K562 (cell line): ENCODE measurements around the gene SPI1. TPM values are rescaled to one million over a fixed set of nuclear protein-coding genes. Genes with fewer than 3 reads are reported as not detected.
A peak's percentile ranks its signal among the peaks of the same experiment; 100 is the strongest.

ENCODE experiments used
- ATAC-seq: fragments of 200-7000 bp; cut with Tn5 transposase; 3 replicates; pipeline ENCODE4 v1.9.1; 2020; ENCODE audit warnings: moderate library complexity
- BruUV-seq: library from RNA; stranded (reverse); fragments of 400-500 nt; replicated peaks from 2 replicates; lab custom pipeline; 2021; lab: Mats Ljungman, UMichigan
- CTCF ChIA-PET: fragments of 300-600 bp; formaldehyde crosslinking; extraction: SDS; loops from one replicate; lab custom pipeline; 2021; ENCODE audit warnings: low intra/inter-chr PET ratio; lab: Yijun Ruan, JAX
- POLR2A ChIA-PET: fragments of 300-600, 350-650 bp; sonication (Branson Sonifier 250); formaldehyde crosslinking; extraction: SDS; loops from one replicate; lab custom pipeline; 2021; ENCODE audit warnings: antibody characterized with exemption, inconsistent platforms; lab: Yijun Ruan, JAX
- DNase-seq, 4 experiments: peaks; one replicate each; pipeline versions ENCODE4 v3.0.0 to v3.0.0-alpha.2; 2011 to 2018; ENCODE audit warnings: low spot score in 3 of 4, mixed read lengths in 3 of 4; ENCODE audit errors: extremely low read depth in 1 of 4
- FAIRE-seq: peaks from 2 replicates; lab custom pipeline; 2011; peaks lifted over from hg19 to GRCh38; lab: Jason Lieb, UNC
- H2AFZ ChIP-seq: 2 replicates; pipeline ENCODE4 v1.6.0; 2011; ENCODE audit warnings: low read depth, low read length, control low read depth, inconsistent platforms
- H3K27ac ChIP-seq: fragments of 200-600 bp; 3 replicates; pipeline ENCODE4 v1.8.0; 2011; ENCODE audit warnings: low read depth, mild to moderate bottlenecking, control low read depth, inconsistent platforms, low read length, moderate library complexity, mixed read lengths; ENCODE audit errors: extremely low read depth
- H3K27me3 ChIP-seq, 2 experiments: fragments of 300-600 bp in 1 of 2; 2 replicates in 1 of 2; 3 replicates in 1 of 2; pipeline versions ENCODE4 v1.6.0 to v1.8.0; 2011; ENCODE audit warnings: inconsistent platforms in 2 of 2, low read length in 2 of 2, mild to moderate bottlenecking in 1 of 2, mixed read lengths in 1 of 2, moderate library complexity in 1 of 2; ENCODE audit not compliant: control insufficient read depth in 2 of 2, insufficient read depth in 2 of 2
- H3K36me3 ChIP-seq: fragments of 300-600 bp; 3 replicates; pipeline ENCODE4 v1.8.0; 2011; ENCODE audit warnings: mild to moderate bottlenecking, low read length, inconsistent platforms; ENCODE audit not compliant: control insufficient read depth, insufficient read depth
- H3K4me1 ChIP-seq, 2 experiments: fragments of 200-600 bp in 1 of 2; replicated peaks in 1 of 2; 2 replicates in 1 of 2; 3 replicates in 1 of 2; pipeline versions ENCODE4 v1.5.1 to v1.8.0; 2011; ENCODE audit warnings: inconsistent platforms in 2 of 2, low read length in 2 of 2, mild to moderate bottlenecking in 1 of 2, mixed read lengths in 1 of 2, moderate library complexity in 1 of 2; ENCODE audit not compliant: control insufficient read depth in 2 of 2, insufficient read depth in 2 of 2
- H3K4me2 ChIP-seq: 2 replicates; pipeline ENCODE4 v1.6.1; 2011; ENCODE audit warnings: low read length, control low read depth, inconsistent platforms, mixed read lengths; ENCODE audit not compliant: insufficient read depth
- H3K4me3 ChIP-seq: fragments of 200-600 bp; sonication (generic), shearing (Covaris generic); 2 replicates; pipeline ENCODE4 v1.5.1; 2016; ENCODE audit warnings: control low read depth, inconsistent platforms
- H3K79me2 ChIP-seq: fragments of 200-600 bp; 3 replicates; pipeline ENCODE4 v1.8.0; 2011; ENCODE audit warnings: low read length, inconsistent platforms; ENCODE audit not compliant: control insufficient read depth, insufficient read depth
- H3K9ac ChIP-seq, 2 experiments: 2 replicates each; pipeline versions ENCODE4 v1.6.0 to v1.6.1; 2011; ENCODE audit warnings: low read depth in 2 of 2, low read length in 2 of 2, control low read depth in 1 of 2, inconsistent platforms in 1 of 2, mild to moderate bottlenecking in 1 of 2, mixed read lengths in 1 of 2; ENCODE audit not compliant: insufficient read depth in 1 of 2
- H3K9me1 ChIP-seq: one replicate; pipeline ENCODE4 v1.6.0; 2011; ENCODE audit warnings: inconsistent platforms, mild to moderate bottlenecking, low read length, moderate library complexity; ENCODE audit not compliant: control insufficient read depth, insufficient read depth
- H3K9me3 ChIP-seq: replicated peaks from 2 replicates; pipeline ENCODE4 v1.5.1; 2011; ENCODE audit warnings: low read depth, low read length, inconsistent platforms; ENCODE audit not compliant: control insufficient read depth, insufficient read depth
- H4K20me1 ChIP-seq: replicated peaks from 2 replicates; pipeline ENCODE4 v1.6.1; 2011; ENCODE audit warnings: low read length, inconsistent platforms, mixed read lengths; ENCODE audit not compliant: control insufficient read depth, insufficient read depth
- ATF7 ChIP-seq: fragments of 450-650 bp; IDR thresholded peaks from 2 replicates; pipeline ENCODE4 v1.7.1; 2014; ENCODE audit warnings: mild to moderate bottlenecking, moderate library complexity
- E2F6 ChIP-seq, 2 experiments: IDR thresholded peaks; 2 replicates each; pipeline ENCODE4 v1.6.1; 2011; ENCODE audit warnings: borderline replicate concordance in 1 of 2, control low read depth in 1 of 2, low read depth in 1 of 2, low read length in 1 of 2, mild to moderate bottlenecking in 1 of 2, mixed read lengths in 1 of 2, moderate library complexity in 1 of 2; ENCODE audit not compliant: insufficient read depth in 1 of 2, insufficient read length in 1 of 2, poor library complexity in 1 of 2, severe bottlenecking in 1 of 2; ENCODE audit errors: extremely low read depth in 1 of 2
- FOXJ2 ChIP-seq: fragments of 200-800 bp; sonication (Bioruptor generic); IDR thresholded peaks from 2 replicates; pipeline ENCODE4 v1.6.1; 2016; ENCODE audit warnings: missing genetic modification characterization, missing compliant biosample characterization
- JUND ChIP-seq, 2 experiments: IDR thresholded peaks; 2 replicates in 1 of 2; 3 replicates in 1 of 2; pipeline ENCODE4 v1.6.1; 2011; ENCODE audit warnings: borderline replicate concordance in 2 of 2, low read depth in 2 of 2, low read length in 2 of 2, improper control_type of control experiment in 1 of 2, missing biosample characterization in 1 of 2, missing genetic modification characterization in 1 of 2, missing genetic modification reagents in 1 of 2
- NFE2L1 ChIP-seq: fragments of 450-650 bp; IDR thresholded peaks from 2 replicates; pipeline ENCODE4 v1.6.1; 2016; ENCODE audit warnings: missing genetic modification characterization, low read depth, mild to moderate bottlenecking, missing compliant biosample characterization, moderate library complexity, borderline replicate concordance
- NR2C2 ChIP-seq, 2 experiments: fragments of 200-800 bp in 1 of 2; sonication (Bioruptor generic) in 1 of 2; sonication (generic) in 1 of 2; formaldehyde crosslinking in 1 of 2; IDR thresholded peaks; 2 replicates each; pipeline versions ENCODE4 v1.6.1 to v1.8.0; 2016 to 2022; ENCODE audit warnings: mild to moderate bottlenecking in 1 of 2, missing compliant biosample characterization in 1 of 2, missing genetic modification characterization in 1 of 2, missing genetic modification reagents in 1 of 2
- POLR2G ChIP-seq: fragments of 200-400 bp; formaldehyde crosslinking; IDR thresholded peaks from 2 replicates; pipeline ENCODE4 v1.6.1; 2017; ENCODE audit warnings: low read depth, mild to moderate bottlenecking, antibody characterized with exemption, low read length, moderate library complexity
- RUNX1 ChIP-seq: sonication (generic); IDR thresholded peaks from 2 replicates; pipeline ENCODE4 v1.6.1; 2016; ENCODE audit warnings: antibody characterized with exemption, low read depth
- VEZF1 ChIP-seq: fragments of 200-800 bp; sonication (Bioruptor generic); IDR thresholded peaks from 2 replicates; pipeline ENCODE4 v1.6.1; 2017; ENCODE audit warnings: missing genetic modification characterization, missing compliant biosample characterization
- ZNF592 ChIP-seq: fragments of 450-650 bp; IDR thresholded peaks from 2 replicates; pipeline ENCODE4 v1.6.1; 2017; ENCODE audit warnings: antibody characterized with exemption, mild to moderate bottlenecking
- ZNF766 ChIP-seq: fragments of 200-800 bp; sonication (Bioruptor generic); conservative IDR thresholded peaks from 2 replicates; pipeline ENCODE4 v1.6.1; 2016; ENCODE audit warnings: missing genetic modification characterization, missing compliant biosample characterization
- WGBS: fragments of 100-300 bp; shearing (Covaris generic); methylation state at CpG from one replicate; pipeline ENCODE4 v1.1.6; 2016; ENCODE audit warnings: low coverage, mixed read lengths; ENCODE audit not compliant: insufficient coverage; ENCODE audit errors: missing lambda C conversion rate; 5-methylcytosine and 5-hydroxymethylcytosine counted together
- in situ Hi-C: fragments of 300-500 bp; cut with MboI; formaldehyde crosslinking; loops from 4 replicates; pipeline ENCODE4 v1.15.0; 2018; ENCODE audit warnings: inconsistent platforms, mixed read lengths
- intact Hi-C: fragments of 100-400 bp; cut with micrococcal nuclease; formaldehyde crosslinking; loops from 2 replicates; pipeline ENCODE4 v1.14.2; 2022
- polyA plus RNA-seq, 8 experiments: library from polyadenylated mRNA; depleted of rRNA in 4 of 8; stranded (reverse) in 5 of 8; unstranded in 3 of 8; fragments of >200 nt; fragmentation: Nextera tagmentation in 2 of 8; fragmentation: Illumina TruSeq in 1 of 8; extraction: Ambion mirVana in 2 of 8; extraction: Trizol in 1 of 8; gene quantifications; 2 replicates each; pipeline versions ENCODE4 v1.2.1 to v1.2.3, GENCODE V29; 2011 to 2014; ENCODE audit warnings: inconsistent platforms in 1 of 8, missing spikeins in 1 of 8
- total RNA-seq, 7 experiments: library from RNA; depleted of rRNA in 6 of 7; stranded (reverse); fragments of >200 nt in 6 of 7; fragmentation: Illumina TruSeq in 2 of 7; extraction: Trizol in 2 of 7; gene quantifications; 2 replicates each; pipeline versions ENCODE4 v1.2.1 to v1.2.3, GENCODE V29; 2011 to 2021; ENCODE audit warnings: low replicate concordance in 1 of 7

Gene SPI1
- total and polyA plus RNA-seq, 9 of the 15 experiments (the other 6 are each of a cell fraction or from before 2014, with no cell fraction given): 0.10 to 33.7 (median 10.3) TPM

DNA sequence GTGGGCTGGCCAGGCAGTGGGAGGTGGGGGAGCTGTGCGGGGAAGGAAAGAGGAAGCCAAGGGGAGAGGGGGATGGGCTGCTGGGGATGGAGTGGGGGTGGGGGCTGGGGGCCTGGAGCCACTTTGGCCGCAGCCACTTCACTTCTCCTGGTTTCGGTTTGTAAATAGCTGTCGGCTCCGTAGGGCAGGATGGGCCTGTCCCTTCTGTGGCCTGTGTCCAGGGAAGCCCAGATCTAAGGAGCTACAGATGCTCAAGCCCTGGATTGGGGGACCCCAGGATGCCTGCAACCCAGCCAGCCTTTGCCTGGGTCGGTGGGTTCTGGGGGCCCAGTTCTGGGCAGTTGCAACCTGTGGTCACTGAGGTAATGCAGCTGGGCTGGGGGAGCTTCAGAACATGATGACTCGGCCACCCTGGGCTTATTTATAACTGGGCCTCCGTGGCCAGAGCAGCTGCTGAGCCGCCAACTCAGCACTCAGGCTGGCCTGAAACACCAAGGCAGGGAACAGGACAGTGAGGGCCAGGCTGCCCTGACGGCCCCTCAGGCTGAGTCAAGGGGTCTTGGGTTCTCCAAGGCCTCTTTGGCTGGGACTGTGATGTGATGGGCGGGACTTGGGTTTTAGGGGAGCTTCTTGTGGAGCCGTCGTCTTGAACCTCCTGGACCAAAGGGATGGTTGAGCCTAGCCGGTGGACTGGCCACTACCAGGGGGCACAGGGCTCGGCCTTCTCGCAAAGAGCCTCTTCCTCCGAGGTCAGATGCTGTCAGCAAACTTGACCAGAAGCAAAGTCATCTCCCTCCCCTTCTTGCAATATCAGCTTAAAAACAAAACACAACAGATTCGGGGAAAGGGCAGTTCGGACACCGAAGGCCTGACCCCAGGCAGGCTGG lies 15.1 kb upstream of the SPI1 start:
- POLR2A ChIA-PET: interaction anchor here (0.6 to 1.7 kb wide), 6 partner anchors 10 to 446 kb away, joined by 3 to 6 read pairs (median 4); no protein-coding TSS in a partner anchor
- TF ChIP-seq ZNF766 (CRISPR knock-in tag) (peak; percentile 61; the same call in 1 of the 2 replicates), POLR2G (peak; percentile 50), JUND (IDR thresholded peaks at IDR 0.05; ENCODE audit: borderline replicate concordance, low read depth, low read length) (0 out of 2 replicates have a peak, but pooled peaks have one; percentile 4), JUND (tag; IDR thresholded peaks at IDR 0.05; ENCODE audit: borderline replicate concordance, low read depth, low read length) (no peak), ATF7 (0 out of 2 replicates have a peak, but pooled peaks have one; percentile 18), NFE2L1 (tag) (no peak), FOXJ2 (tag) (no peak), E2F6 (IDR thresholded peaks at IDR 0.05; ENCODE audit: borderline replicate concordance in 1 of 2, extremely low read depth in 1 of 2, insufficient read depth in 1 of 2, insufficient read length in 1 of 2, low read depth in 1 of 2, low read length in 1 of 2, poor library complexity in 1 of 2, severe bottlenecking in 1 of 2) (peak in 1 of 2 experiments; percentile 19), VEZF1 (CRISPR knock-in tag) (peak; percentile 42), RUNX1 (no peak), NR2C2 (CRISPR knock-in tag; IDR thresholded peaks at IDR 0.05) (peak; percentile 19; the same call in 1 of the 2 replicates), NR2C2 (tag; IDR thresholded peaks at IDR 0.05) (no peak), ZNF592 (peak; percentile 82)

More for the DNA sequence above, 15.1 kb upstream of the SPI1 start:
- Histone ChIP-seq H3K4me1 (peaks cover 37 to 71% of the 10 kb centered on the region in 2 experiments), H3K4me2 (peak overlapping the region; percentile 19; the same call in 1 of the 2 replicates), H3K27ac (peak overlapping the region; percentile 87), H2AFZ (peak overlapping the region; percentile 86), H3K36me3 (no peaks in the 10 kb centered on the region), H4K20me1 (no peaks in the 10 kb centered on the region), H3K9ac (peak overlapping the region; percentile 64 to 86), H3K4me3 (no peak overlapping the region), H3K9me3 (no peaks in the 10 kb centered on the region), H3K79me2 (no peaks in the 10 kb centered on the region), H3K9me1 (no peaks in the 10 kb centered on the region), H3K27me3 (no peaks in the 10 kb centered on the region)
- ATAC-seq (peak; percentile 72), FAIRE-seq (peak; percentile 52), DNase-seq (peak; percentile 54 to 70 (median 62))
- in situ Hi-C loops (no loop called here), intact Hi-C loops (no loop called here)
- no TSS peak for BruUV-seq
- 38% methylated on average over 14 of the region's 20 CpGs for WGBS
- CTCF ChIA-PET: no interaction called here
